ENCODE data around the gene SGK1.
"Not testable (repeated sequence)": the region's sequence is repeated elsewhere in the genome, so short reads cannot be mapped to it uniquely, and the experiment has no call there.

SGK1 gene

DNA sequence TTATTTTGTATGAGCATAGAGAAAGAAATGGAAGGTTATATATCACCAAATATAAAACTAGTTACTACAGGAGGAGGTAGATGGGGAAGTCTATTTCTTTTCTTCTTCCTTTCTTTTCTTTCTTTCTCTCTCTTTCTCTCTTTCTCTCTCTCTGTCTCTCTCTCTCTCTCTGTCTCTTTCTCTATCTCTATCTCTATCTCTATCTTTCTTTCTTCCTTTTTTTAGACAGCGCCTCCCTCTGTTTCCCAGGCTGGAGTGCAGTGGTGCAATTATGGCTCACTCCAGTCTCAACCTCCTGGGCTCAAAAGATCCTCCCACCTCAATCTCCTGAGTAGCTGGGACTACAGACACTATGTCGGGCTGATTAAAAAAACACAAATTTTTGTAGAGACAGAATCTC lies 10.2 kb upstream of the SGK1 start:
- DNase-seq (ENCODE audit: low read depth in 2 of 2) = no peak

GRCh38 chr6:134326192-134326591 lies 8.3 kb upstream of the SGK1 start:
- not testable (repeated sequence) for DNase-seq (ENCODE audit: low read depth in 2 of 2)

- DNase-seq (ENCODE audit: low read depth in 2 of 2) = no peak
Observed at GRCh38 chr6:134324766-134325165, 6.9 kb upstream of the SGK1 start.

GRCh38 chr6:134324141-134324540 lies 6.2 kb upstream of the SGK1 start:
- no peak for DNase-seq (ENCODE audit: low read depth in 2 of 2)

DNA sequence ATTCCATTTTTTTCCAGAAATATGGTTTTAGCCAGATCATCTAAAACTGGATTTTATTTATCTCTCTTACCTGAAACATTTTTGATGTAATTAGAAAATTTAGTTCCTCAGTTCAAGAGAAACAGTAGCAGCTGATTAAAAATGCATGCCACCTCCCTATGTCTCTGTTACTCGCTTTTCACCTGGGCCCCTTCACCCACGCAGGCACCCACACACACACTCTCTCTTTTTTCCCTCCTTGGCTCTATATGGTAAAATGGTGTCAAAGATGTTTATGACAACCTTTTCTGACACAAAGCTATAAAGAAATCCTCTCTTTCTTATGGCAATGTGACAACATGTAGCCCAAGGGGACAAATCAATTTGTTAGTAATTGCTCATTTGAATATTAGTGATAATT lies 5.8 kb upstream of the SGK1 start:
- DNase-seq (ENCODE audit: low read depth in 2 of 2) = no peak

DNA sequence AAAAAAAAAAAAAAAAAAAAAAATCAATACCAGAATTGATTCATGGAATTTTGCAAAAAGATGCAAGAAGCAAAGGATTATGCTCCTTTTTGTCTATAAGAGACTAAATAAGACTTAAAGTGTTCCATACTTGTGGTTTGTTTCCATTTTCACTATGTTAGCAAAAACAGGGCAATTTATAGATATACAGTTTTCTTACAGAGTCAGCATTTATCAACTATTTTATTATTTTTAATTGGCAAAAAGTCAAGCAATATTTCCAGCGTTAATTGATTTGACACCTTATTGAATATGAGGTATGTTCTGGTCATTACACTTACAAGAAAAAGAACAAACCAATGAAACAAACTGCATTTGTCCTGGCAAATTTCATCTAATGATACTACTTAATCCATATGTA lies 5.4 kb upstream of the SGK1 start:
- DNase-seq (ENCODE audit: low read depth in 2 of 2) = no peak

- DNase-seq (ENCODE audit: low read depth in 2 of 2) = no peak
Observed at GRCh38 chr6:134322216-134322615, 4.3 kb upstream of the SGK1 start.

- no peak for DNase-seq (ENCODE audit: low read depth in 2 of 2)
Observed at GRCh38 chr6:134321246-134321645, 3.3 kb upstream of the SGK1 start.

DNA sequence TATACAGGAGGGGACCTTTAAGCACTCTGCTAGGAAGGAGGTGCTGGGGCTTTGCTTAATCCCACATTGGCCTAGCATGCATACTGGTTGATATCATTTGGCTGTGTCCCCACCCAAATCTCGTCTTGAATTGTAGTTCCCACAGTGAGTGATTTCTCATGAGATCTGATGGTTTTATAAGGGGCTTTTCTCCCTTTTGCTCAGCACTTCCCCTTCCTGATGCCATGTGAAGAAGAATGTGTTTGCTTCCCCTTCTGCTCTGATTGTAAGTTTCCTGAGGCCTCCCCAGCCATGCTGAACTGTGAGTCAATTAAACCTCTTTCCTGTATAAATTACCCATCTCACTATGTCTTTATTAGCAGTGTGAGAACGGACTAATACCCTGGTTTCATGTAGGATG lies 1.8 kb upstream of the SGK1 start:
- not testable (repeated sequence) for DNase-seq (ENCODE audit: low read depth in 2 of 2)

DNA sequence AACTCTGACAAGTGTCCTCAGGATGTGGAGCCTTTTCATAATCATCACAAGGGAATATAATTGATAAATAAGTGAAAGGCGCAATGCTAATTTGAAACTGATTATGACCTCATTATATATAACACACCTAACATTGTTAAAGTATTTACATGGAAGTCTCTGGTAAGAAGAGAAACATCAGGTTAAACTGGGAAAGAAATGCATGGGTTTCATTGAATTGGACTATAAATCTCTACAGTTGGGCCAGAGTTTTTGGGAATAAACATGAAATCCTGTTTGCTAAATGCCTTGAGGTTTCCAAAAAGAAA lies 1.0 kb upstream of the SGK1 start:
- no peak for DNase-seq (ENCODE audit: low read depth in 2 of 2)

DNA sequence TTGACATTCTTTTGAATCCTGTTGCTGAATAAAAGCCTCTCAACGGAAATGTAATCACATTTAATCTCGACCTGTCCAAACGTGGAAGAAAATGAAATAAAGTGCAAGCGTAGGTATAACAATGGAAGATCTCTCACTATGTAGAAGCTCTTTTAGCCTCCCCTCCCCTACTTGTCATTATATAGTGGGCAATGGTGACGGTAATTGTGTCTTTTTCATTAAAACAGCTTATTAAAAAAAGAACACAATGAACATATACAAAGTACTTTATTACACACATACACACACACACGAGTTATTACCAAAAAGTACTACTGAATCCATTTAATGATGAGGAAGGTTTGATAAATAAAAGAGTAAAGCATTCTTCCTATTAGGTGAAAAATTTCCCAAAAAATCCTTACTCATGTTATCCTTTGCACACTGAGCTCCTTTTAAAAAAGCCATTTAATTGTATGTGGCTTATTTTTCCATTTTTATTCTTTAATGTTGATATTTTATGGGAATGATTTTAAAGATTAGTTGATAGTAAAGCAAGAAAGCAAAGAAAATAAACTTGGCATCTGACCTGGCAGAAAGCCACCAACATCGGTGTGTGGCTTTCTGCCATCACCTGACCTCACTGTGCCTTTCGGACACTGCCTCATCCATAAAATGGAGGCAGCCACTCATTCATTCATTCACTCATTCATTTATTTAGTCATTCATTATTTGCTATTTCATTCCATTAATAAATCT lies 493 bp upstream of the SGK1 start:
- no peak for DNase-seq (ENCODE audit: low read depth in 2 of 2)

DNA sequence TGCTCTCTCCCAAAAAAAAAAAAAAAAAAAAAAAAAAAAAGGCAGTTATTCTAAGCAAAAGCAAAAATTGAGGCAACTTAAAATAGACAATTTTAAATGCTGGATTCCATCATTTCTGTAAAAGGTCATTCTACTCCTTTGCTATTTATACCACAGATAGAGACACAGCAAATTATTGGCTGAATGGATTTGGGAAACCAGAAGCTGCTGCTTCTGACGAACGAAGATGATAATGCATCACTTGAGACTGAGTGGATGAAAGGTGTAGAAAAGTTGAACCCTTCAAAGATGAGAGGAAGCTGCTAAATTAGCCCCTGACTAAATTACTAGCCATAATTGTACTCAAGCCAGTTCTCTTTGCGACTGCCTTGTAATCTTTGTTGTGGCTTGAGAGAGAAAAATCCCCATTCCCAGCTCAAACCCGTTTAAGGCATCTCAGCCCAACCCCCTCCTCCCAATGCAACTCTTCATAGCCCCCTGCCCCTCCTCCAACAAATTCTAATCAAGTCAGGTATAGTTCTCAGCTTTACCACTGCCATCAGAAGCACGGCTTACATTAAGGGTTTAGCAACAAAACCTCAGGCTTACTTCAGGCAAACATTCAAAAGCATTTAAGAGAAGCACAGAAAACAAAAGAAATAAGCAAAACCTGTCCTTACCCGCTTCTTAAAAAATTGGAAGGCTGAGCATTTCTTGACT lies 1.0 kb downstream of the SGK1 start:
- DNase-seq (ENCODE audit: low read depth in 2 of 2) = no peak

- no peak for DNase-seq (ENCODE audit: low read depth in 2 of 2)
Observed at GRCh38 chr6:134315974-134316441, 1.9 kb downstream of the SGK1 start.

GRCh38 chr6:134315189-134315588 lies 2.7 kb downstream of the SGK1 start:
- no peak for DNase-seq (ENCODE audit: low read depth in 2 of 2)

DNA sequence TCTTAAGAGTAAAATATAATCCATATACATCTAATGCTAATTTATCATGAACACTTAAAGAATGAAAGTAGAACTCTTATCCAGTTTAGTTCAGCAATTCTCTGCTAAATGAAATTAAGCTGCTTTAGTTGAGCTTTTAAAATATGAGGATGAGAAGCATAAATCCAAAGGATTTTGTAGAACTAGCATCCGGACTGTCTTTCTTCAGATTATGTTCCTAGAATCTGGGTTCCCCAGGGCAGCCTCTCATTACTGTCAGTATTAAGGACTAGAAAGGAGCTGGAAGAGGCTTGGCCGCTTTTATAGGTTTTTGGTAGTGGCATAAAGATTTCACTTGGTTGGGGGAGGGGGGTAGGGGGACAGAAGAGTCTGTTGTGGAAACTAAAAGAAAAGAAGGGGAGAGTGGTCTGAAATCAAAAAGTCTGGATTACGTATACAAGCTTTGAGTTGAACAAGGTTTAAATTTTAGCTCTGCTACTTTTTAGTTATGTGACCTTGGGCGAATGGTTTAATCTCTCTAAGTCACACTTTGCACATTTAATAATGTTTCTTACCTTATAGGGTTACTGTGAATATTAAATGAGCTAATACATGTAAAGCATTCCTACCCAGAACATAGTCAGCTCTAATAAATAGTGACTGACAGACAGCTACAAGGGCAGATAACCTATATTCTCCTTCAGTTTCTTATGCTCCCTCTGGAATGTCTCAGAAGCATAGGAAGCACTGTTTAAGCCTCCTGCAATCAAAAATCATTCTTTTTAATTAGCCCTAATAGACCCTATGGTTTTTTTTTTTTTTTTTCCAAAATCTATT lies 3.7 kb downstream of the SGK1 start:
- DNase-seq (ENCODE audit: low read depth in 2 of 2) = no peak

- no peak for DNase-seq (ENCODE audit: low read depth in 2 of 2)
Observed at GRCh38 chr6:134312038-134312660, 5.8 kb downstream of the SGK1 start.

DNA sequence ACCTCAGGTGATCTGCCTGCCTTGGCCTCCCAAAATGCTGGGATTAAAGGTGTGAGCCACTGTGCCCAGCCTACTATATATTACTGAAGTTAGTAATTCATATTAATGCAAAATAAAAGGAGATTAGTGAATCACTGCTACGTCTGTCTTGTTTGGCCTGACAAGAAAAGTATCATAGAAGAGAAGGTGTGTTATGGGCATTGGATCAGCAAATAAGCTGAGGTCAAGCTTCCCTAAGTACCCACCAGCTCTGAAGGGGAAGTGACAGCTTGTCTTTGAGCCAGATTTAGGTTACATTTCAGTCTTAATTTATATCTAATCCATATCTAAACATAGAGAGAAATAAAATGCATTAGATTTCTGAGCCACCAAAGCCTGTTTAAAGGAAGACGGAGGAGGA lies 7.1 kb downstream of the SGK1 start:
- DNase-seq (ENCODE audit: low read depth in 2 of 2) = no peak

GRCh38 chr6:134309983-134310605 lies 7.8 kb downstream of the SGK1 start:
- DNase-seq (ENCODE audit: low read depth in 2 of 2) = no peak

DNA sequence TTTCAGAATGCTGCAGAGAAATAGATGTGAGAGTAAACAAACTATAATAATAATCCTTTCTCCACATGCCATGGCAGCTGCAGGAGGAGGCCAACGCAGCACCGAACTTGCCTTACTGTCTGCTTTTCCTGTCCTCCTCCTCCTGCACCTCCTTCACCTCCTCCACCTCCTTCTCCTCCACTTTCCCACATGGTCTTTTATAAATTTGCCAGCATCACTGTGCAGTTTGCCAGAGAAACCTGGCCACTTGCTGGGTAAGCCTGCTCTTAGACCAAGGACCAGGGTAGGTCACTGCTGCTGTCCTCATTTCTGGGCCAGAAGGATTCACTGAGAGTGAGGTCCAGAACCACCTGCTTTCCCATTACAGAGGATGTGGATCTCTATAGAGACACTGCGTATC lies 8.7 kb downstream of the SGK1 start:
- DNase-seq (ENCODE audit: low read depth in 2 of 2) = no peak

DNA sequence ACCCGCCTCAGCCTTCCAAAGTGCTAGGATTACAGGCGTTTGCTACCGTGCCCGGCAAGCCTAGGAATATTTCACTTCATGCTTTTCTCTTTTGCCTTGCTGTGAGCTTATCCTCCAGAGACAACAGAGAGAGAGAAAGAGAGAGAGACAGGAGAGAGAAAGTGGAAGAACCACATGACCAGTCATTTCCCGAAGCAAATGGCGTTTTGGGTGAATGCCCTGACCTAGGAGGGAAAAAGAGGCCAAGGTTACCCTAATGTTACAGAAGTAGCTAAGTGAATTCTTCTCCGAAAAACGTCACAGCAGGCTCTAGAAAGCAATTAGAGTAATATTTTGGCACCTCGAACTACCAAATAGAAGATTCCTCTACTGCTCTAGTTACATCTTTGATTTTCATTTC lies 9.1 kb downstream of the SGK1 start:
- no peak for DNase-seq (ENCODE audit: low read depth in 2 of 2)

DNA sequence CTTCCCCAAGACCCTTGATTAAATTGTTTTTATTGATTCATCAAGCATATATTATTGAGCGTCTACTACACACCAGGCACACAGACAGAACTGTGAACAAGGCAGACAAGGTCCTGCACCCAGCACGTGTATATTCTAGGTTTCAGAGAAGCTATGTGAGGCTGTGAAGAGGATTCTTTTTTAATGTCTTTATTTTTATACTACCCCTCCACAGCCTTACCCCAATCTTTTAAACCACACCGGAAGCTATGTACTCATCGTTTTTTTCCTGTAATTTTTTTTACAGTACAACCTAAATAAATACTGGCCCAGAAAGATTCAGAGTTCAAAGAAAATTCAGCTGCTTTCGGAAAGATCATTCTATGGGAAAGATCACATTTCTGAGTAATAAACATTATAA lies 10.0 kb downstream of the SGK1 start:
- no peak for DNase-seq (ENCODE audit: low read depth in 2 of 2)

DNA sequence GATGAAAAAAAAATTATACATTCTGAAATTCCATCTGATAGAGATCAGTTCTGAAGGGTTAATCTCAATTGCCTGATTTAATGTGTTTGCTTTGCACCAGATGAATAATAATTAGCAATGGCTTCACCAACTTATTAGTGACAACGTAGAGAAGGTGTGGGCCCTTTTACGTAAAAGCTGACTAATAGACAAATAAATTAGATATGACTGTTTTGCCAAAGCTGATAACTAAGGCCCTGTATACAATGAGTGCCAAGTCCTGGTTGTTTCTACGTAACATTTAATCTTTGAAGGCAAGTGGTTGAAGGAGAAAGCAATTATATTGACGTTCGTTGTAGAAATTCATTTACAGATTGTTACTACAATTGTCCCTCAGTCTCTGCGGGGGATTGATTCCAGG lies 10.8 kb downstream of the SGK1 start:
- DNase-seq (ENCODE audit: low read depth in 2 of 2) = no peak

Measured in activated CD8-positive, alpha-beta memory T cell treated with anti-CD3 and anti-CD28 coated beads for 4 hours (primary cell).